PC-9 (cell line): Measurements from ENCODE around the gene ELF3.

Experiments
- EZH2 ChIP-seq: fragments of 200-600 bp; sonication (generic); IDR thresholded peaks from 2 replicates; pipeline ENCODE4 v1.8.0; 2017; ENCODE audit warnings: antibody characterized with exemption, low read depth
- TF ChIP-seq, protein P1 (sequence below): fragments of 200-600 bp; sonication (generic); conservative IDR thresholded peaks from 2 replicates; pipeline ENCODE4 v1.6.1; 2017; ENCODE audit warnings: mixed run types, antibody characterized with exemption, mild to moderate bottlenecking, moderate library complexity

DNA sequence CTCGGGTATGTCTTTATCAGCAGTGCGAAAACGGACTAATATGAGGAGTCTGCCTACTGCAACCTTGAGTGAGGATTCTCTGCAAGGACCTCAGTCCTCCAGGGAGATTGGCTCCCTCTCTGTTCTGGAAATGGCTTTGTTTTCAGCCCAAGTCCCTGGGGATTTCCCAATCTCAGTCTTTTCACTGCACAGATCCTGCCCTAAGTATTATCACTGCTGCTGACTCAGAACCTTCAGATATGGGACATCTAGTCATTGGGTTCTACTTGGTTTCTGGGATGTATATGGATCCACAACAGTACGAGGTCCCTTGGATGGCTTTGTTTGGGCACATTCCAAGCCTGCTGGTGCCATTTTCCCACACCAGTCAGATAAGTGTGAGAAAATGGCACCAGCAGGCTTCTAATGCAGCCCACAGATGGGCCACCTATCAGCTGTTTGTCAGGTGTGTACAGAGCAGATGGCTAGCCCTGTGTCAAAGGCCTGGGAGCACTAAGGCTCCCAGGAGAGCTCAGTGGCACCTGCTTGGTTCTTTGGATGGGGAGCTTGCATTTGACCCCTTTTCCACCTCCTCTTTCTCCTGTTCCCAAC lies 27.4 kb downstream of the ELF3 start:
- TF ChIP-seq, protein P1, sequence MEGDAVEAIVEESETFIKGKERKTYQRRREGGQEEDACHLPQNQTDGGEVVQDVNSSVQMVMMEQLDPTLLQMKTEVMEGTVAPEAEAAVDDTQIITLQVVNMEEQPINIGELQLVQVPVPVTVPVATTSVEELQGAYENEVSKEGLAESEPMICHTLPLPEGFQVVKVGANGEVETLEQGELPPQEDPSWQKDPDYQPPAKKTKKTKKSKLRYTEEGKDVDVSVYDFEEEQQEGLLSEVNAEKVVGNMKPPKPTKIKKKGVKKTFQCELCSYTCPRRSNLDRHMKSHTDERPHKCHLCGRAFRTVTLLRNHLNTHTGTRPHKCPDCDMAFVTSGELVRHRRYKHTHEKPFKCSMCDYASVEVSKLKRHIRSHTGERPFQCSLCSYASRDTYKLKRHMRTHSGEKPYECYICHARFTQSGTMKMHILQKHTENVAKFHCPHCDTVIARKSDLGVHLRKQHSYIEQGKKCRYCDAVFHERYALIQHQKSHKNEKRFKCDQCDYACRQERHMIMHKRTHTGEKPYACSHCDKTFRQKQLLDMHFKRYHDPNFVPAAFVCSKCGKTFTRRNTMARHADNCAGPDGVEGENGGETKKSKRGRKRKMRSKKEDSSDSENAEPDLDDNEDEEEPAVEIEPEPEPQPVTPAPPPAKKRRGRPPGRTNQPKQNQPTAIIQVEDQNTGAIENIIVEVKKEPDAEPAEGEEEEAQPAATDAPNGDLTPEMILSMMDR, result no peak
- TF ChIP-seq EZH2, result no peak
